Measurements from ENCODE around the gene PPP2R2C.

DNA sequence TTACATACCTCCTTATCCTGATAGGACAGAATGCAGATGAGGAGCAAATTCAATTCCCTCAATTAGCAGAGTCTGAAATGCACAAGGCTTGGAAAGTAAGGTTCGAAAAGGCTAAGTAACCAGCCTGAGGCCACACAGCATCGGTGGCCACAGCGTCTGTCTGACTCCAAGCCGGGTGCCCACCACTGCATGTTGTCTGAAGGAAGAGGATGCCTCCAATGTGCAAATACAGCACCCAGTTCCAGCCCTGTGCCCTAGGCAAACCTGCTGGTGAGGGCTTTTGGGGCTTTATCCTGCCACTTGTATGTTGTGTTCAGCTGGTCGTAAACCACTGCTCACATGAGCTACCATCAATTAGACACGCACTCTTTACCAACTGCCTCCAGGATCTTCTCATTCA, 48.6 kb upstream of the PPP2R2C start:
- TF ChIP-seq TCF7L2 (IDR thresholded peaks at IDR 0.05; ENCODE audit: borderline replicate concordance, low read depth, low read length), result no peak
- TF ChIP-seq, protein P1, sequence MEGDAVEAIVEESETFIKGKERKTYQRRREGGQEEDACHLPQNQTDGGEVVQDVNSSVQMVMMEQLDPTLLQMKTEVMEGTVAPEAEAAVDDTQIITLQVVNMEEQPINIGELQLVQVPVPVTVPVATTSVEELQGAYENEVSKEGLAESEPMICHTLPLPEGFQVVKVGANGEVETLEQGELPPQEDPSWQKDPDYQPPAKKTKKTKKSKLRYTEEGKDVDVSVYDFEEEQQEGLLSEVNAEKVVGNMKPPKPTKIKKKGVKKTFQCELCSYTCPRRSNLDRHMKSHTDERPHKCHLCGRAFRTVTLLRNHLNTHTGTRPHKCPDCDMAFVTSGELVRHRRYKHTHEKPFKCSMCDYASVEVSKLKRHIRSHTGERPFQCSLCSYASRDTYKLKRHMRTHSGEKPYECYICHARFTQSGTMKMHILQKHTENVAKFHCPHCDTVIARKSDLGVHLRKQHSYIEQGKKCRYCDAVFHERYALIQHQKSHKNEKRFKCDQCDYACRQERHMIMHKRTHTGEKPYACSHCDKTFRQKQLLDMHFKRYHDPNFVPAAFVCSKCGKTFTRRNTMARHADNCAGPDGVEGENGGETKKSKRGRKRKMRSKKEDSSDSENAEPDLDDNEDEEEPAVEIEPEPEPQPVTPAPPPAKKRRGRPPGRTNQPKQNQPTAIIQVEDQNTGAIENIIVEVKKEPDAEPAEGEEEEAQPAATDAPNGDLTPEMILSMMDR (tag by site-specific recombination; IDR thresholded peaks at IDR 0.05), result no peak
